Measurements from ENCODE around the gene CYB5R4. TPM values are rescaled to one million over a fixed set of nuclear protein-coding genes. Genes with fewer than 3 reads are reported as not detected.

The CYB5R4 gene
- total RNA-seq, 2 experiments from 2014 or later = 15.5 to 16.3 TPM

- no peak for DNase-seq
- ATAC-seq (ENCODE audit: poor library complexity) = no peak
Measured at GRCh38 chr6:83911278-83911677, 51.8 kb downstream of the CYB5R4 start.

GRCh38 chr6:83914953-83915352, 55.5 kb downstream of the CYB5R4 start:
- Mint-ChIP-seq H3K4me3 (no peak overlapping the region), H3K27ac (no peak overlapping the region), H3K36me3 (ENCODE audit: low read depth) (peaks cover 68% of the 10 kb centered on the region), H3K9me3 (no peaks in the 10 kb centered on the region), H3K4me1 (ENCODE audit: low read depth) (peaks cover 19% of the 10 kb centered on the region), H3K27me3 (no peaks in the 10 kb centered on the region)
- H3K27ac ChIP-seq (ENCODE audit: low read depth in 1 of 2, low read length in 2 of 2) = no peak overlapping the region
- H3K27me3 ChIP-seq (ENCODE audit: control insufficient read depth in 1 of 2, insufficient read depth in 2 of 2, low read length in 2 of 2) = no peaks in the 10 kb centered on the region
- H3K36me3 ChIP-seq (ENCODE audit: insufficient read depth, low read length) = peaks cover 2% of the 10 kb centered on the region
- ATAC-seq (ENCODE audit: poor library complexity) = no peak
- ChIA-PET CTCF (no interaction called here), POLR2A (no interaction called here)
- no peak overlapping the region for H3K4me3 ChIP-seq (ENCODE audit: low read length)
- intact Hi-C loops (cut with DNase I, micrococcal nuclease) = no loop called here
- H3K9me3 ChIP-seq (ENCODE audit: control insufficient read depth in 1 of 2, insufficient read depth in 1 of 2, low read length in 2 of 2) = no peaks in the 10 kb centered on the region
- no peak for TF ChIP-seq CTCF (IDR thresholded peaks at IDR 0.05)
- DNase-seq = no peak
- H3K4me1 ChIP-seq (ENCODE audit: insufficient read depth, low read length) = no peaks in the 10 kb centered on the region

More at GRCh38 chr6:83911278-83911677, 51.8 kb downstream of the CYB5R4 start:
- H3K4me3 ChIP-seq (ENCODE audit: low read length) = no peak overlapping the region
- Mint-ChIP-seq H3K4me1 (ENCODE audit: low read depth) (peaks cover 35% of the 10 kb centered on the region), H3K4me3 (no peak overlapping the region), H3K27me3 (no peaks in the 10 kb centered on the region), H3K36me3 (ENCODE audit: low read depth) (peaks cover 75% of the 10 kb centered on the region), H3K9me3 (no peaks in the 10 kb centered on the region), H3K27ac (no peak overlapping the region)
- intact Hi-C loops (cut with DNase I, micrococcal nuclease) = no loop called here
- H3K27me3 ChIP-seq (ENCODE audit: control insufficient read depth in 1 of 2, insufficient read depth in 2 of 2, low read length in 2 of 2) = no peaks in the 10 kb centered on the region
- H3K4me1 ChIP-seq (ENCODE audit: insufficient read depth, low read length) = peaks cover 1% of the 10 kb centered on the region
- H3K36me3 ChIP-seq (ENCODE audit: insufficient read depth, low read length) = peaks cover 2% of the 10 kb centered on the region
- ChIA-PET POLR2A (no interaction called here), CTCF (no interaction called here)
- no peak for TF ChIP-seq CTCF (IDR thresholded peaks at IDR 0.05)
- peaks cover 0 to under 1% of the 10 kb centered on the region in 2 experiments for H3K9me3 ChIP-seq (ENCODE audit: control insufficient read depth in 1 of 2, insufficient read depth in 1 of 2, low read length in 2 of 2)
- H3K27ac ChIP-seq (ENCODE audit: low read depth in 1 of 2, low read length in 2 of 2) = no peak overlapping the region

DNA sequence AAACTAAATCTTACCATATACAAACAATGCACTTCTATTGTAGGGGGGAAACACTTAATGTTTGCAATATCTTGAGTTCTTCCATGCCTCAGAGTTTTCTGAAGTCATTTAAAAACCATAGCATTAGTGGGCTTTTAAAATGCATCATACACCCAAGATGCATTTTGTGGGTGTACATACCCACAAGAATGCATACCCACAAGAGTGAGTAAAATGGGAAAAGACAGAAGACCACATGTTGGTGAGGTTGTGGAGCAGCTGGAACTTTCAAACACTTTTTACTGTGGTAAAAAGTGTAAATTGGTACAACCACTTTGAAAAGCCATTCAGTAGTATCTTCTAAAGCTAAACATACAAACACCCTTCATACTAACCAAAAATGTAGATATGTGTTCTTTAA, 57.5 kb downstream of the CYB5R4 start:
- Mint-ChIP-seq H3K27me3 (no peaks in the 10 kb centered on the region), H3K36me3 (ENCODE audit: low read depth) (peaks cover 69% of the 10 kb centered on the region), H3K4me1 (ENCODE audit: low read depth) (peaks cover 6% of the 10 kb centered on the region), H3K9me3 (no peaks in the 10 kb centered on the region), H3K4me3 (no peak overlapping the region), H3K27ac (no peak overlapping the region)
- CTCF ChIA-PET = no interaction called here
- Histone ChIP-seq H3K9me3 (ENCODE audit: control insufficient read depth in 1 of 2, insufficient read depth in 1 of 2, low read length in 2 of 2) (no peaks in the 10 kb centered on the region), H3K4me3 (ENCODE audit: low read length) (no peak overlapping the region), H3K36me3 (ENCODE audit: insufficient read depth, low read length) (no peaks in the 10 kb centered on the region), H3K4me1 (ENCODE audit: insufficient read depth, low read length) (no peaks in the 10 kb centered on the region), H3K27ac (ENCODE audit: low read depth in 1 of 2, low read length in 2 of 2) (no peak overlapping the region), H3K27me3 (ENCODE audit: control insufficient read depth in 1 of 2, insufficient read depth in 2 of 2, low read length in 2 of 2) (no peaks in the 10 kb centered on the region)
- TF ChIP-seq CTCF (IDR thresholded peaks at IDR 0.05) = no peak
- POLR2A ChIA-PET = no interaction called here
- ATAC-seq (ENCODE audit: poor library complexity) (no peak), DNase-seq (no peak)
- intact Hi-C loops (cut with DNase I, micrococcal nuclease) = no loop called here

Data from CD4-positive, alpha-beta T cell (primary cell).